GM15510 (cell line): ENCODE data around the gene C1orf141.
A peak's percentile ranks its signal among the peaks of the same experiment; 100 is the strongest.

Experiments used
- POLR2A ChIP-seq: IDR thresholded peaks from 3 replicates; pipeline ENCODE4 v1.6.1; 2011; ENCODE audit warnings: borderline replicate concordance; ENCODE audit not compliant: insufficient read length; ENCODE audit errors: extremely low read depth

Gene C1orf141

DNA sequence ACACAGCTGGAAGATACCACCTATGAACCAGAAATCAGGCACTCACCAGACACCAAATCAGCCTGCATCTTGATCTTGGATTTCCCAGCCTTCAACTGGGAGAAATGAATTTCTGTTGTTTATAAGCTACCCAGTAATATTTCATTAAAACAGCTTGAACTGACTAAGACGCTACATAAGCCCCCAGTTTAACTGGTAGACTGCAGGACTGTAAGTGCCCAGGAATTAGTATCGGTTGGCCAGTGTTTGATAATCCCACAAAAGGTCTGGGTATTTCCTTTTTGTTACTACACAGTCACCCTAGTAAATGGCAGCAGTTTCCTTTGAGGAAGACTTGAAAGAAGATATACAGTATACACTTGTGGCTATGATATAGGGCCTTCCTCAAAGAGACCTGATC lies 73.5 kb downstream of the C1orf141 start:
- TF ChIP-seq POLR2A, result no peak

DNA sequence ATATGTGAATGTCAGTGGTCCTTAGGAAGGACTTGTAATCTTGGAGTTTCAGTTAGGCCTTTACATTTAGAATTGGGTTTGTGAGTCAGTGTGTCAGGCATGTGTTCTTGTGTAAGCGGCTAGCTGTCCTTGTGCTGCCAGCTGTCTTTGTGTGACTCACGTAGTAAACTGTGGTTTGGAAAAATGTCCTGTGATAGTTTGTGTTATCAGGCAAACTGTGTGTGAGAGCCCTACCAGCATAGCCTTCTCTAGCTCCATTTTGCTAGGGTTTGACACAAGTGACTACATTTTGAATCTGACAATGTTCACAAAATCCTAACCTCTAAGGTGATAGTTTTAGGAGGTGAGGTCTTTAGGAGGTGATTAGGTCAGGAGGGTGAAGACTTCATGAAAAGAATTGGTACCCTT lies 74.0 kb downstream of the C1orf141 start:
- no peak for TF ChIP-seq POLR2A

DNA sequence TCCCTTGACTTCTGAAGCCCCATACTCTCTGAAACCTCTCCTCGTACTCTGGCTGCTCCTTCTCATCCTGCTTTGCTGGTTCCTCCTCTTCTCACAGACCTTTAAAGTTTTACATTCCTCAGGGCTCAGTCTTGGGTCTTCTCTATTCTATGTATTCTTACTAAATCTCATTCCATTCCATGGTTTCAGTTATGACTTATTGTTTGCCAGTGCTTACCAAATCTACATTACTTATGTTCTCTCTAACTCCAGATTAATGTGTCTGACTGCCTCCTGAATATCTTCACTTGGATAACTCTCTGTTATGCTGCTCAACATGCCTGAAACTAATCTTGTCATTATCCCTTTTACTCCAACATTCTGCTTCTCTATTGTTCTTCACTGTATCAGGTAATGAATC lies 75.4 kb downstream of the C1orf141 start:
- no peak for TF ChIP-seq POLR2A

DNA sequence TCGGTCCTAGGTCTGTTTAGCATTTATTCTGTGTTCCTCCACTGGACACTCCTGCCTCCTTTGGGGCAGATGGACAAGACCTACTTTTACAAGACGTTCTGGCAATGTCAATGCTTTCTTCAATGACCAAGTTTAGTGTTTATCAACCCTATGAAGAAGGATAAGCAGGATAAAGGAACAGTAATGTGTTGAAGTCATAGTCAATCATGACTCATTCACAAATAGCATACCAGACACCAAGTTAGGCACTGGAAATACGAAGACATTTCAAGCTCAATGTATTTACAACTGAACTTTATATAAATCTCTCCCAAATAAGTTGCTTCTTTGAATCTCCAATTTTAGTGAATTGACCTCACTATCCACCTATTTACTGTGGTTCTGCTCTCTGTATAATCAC lies 76.0 kb downstream of the C1orf141 start:
- no peak for TF ChIP-seq POLR2A

DNA sequence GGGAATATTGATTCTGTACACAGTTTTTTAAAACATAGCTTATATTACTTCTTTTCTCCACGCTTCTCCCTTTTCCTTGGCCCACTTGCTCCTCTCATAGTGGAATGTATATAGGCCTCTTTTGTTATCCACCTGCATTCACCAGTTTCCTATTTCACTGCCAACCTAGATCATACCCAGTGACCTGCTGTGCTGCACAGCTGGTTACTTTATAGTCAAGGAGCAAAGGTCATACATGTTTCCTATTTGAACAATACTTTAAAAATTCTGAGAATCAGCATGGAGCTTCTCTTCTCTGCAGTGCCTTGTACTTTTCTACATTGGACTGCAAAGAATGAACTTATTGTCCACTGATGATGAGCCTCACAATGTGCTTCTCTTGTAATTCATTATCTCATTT lies 76.5 kb downstream of the C1orf141 start:
- no peak for TF ChIP-seq POLR2A

DNA sequence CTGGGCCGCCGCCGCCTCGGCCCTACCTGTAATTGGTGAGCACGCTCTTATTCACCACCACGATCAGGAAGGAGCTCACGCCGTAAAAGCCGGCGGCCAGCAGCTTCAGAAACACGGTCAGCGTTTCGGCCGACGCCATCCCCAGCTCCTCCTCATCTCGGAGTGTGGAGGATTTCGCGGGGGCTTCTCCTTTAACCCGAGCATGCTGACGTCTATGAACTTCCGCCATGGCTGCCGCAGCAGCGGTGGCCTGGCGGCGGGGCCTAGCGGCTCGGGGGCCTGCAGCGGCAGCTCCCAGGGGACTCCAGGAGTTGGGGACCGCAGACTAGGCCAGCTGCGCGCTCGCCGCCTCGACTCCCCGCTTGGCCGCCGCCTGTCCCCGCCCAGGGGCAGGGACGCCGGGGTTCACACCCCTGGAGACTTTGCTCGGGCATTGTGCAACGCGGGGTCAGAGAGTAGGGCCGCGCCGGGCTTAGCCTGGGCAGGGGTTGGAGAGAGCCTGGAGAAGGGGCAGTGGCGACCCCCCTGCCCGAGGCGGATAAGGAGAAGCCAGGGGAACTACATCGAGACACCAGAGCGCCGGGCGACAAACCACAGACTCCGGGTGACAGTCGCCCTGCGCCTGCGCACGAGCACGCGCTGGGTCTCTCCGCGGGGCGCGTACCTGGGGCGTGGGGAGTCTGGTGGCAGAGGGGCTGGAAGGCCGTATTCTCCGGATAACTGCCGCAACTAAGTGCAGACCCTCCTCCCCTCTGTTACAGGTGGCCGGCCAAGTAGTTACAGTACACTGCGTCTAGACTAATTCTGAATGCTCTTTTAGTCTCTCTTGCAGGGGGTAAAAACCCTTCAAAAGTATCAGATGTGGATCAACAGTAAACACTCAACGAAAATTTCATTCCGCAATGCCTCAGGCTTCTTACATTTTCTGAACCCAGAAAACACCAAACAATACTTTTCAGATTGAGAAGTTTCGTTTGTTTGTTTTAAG lies 80.7 kb downstream of the C1orf141 start, which contains the start of gene SLC35D1:
Gene SLC35D1 (minus strand): TSS at position 364 of the 988 bp plus-strand sequence. CDS start 135 bp downstream, at position 229.
- TF ChIP-seq POLR2A, result peak; percentile 41

DNA sequence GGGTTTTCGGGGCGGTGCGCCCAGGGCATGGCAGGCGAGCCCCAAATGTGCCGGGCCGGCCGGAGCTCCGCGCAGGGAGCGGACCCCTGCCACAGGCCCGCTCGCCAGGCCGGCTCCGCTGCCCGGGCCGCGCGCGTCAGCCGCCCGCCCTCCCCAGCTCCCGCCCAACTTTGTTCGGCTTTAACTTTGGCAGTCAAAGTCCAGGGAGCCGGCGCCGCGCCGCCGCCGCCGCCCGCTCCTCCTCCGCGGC lies 81.3 kb downstream of the C1orf141 start:
- TF ChIP-seq POLR2A, result no peak

DNA sequence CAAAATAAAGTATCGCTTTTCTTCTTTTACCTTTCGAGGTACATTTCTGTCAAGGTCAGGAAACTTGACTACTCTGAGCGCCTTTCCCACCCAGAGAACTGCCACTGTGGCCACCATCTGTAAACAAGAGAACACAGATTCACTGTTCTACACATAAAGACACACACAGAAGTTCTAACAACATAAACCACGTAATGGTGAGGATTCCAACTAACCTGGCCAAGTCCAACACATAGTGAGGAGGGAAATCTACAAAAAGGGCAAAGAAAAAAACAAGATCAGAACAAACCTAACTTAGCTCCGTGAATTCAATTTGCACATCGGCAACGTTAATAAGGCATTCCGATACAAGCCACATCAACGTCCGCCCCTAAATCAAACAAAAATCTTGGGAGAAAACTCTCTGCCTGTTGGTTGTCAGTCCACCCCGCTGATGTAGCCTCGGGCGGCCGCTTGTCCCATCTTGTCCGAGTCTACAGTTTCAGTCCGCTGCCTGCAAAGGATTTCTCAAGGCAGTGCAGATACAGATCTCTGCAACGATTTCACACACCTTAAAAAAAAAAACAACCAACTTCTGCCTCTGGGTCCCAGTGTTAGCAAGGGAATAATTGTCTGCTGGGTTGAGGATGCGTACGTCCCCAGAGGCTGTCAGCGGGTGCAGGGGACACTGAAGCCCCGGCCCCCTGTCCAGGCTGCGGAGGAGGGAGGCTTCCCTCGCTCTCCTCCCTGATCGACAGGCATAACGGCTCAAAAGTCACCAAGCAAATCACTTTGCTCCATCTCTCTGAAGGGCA lies 81.8 kb downstream of the C1orf141 start:
- TF ChIP-seq POLR2A, result no peak

DNA sequence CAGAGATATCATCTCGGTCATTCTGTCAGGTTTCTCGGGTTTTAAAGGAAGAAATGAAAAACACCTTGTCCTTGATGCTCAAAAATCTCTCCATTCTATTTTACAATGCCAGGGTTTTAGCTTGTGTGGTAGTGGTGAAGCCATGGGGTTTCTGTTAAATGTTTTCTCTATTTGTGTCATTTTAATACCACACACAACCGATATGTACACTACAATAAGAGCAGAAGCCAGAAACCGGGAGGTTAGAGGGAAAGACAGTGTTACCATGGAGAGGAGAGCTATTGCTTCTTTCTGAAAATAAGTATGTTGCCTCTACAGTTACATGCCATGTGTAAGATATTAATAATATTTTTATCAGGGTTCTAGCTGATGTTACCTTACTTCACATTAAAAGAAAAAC lies 83.6 kb downstream of the C1orf141 start:
- no peak for TF ChIP-seq POLR2A

DNA sequence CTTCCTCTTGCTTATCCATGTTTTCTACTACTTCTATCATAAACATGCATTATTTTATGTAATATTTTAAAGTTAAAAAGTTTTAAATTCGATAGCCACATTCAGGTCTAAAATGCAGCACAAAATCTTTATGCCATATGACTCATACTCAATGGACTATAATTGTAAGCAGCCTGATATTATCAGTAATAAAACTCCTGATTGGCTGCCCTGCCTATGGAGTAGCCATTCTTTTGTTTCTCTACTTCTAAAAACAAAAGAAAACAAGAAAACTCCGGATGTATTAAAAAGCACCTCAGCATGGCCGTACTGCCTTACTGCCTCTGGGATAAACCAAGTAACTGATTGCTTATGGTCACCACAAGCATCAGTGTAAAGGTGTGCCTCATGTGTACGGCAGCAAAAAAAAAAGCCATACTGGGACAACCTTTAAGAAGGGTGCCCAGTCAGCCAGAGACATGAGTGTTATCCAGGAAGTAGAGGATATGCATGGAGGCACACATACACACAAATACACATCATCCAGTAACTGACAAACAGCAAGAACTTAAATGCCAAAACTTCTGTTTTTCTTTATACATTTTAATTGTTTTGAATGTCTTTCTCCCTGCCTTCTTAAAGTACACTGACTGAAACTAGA lies 90.0 kb downstream of the C1orf141 start:
- no peak for TF ChIP-seq POLR2A

DNA sequence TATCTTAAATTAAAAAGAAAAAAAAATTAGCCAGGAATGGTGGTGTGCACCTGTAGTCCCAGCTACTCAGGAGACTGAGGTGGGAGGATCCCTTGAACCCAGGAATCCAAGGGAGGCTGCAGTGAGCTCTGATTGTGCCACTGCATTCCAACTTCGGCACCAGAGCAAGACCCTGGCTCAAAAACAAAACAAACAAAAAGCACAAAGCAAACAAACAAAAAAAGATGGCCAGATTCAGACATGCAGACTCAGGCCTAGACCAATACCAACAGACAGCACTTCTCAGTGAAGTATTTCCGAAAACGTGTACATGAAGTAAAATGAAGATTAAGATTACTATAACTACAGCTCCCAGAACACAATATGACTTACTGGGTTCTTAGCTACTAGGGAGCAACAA lies 91.4 kb downstream of the C1orf141 start:
- TF ChIP-seq POLR2A, result no peak
